ENCODE data around the gene FBXO36. TPM values are rescaled to one million over a fixed set of nuclear protein-coding genes. Genes with fewer than 3 reads are reported as not detected.

The FBXO36 gene
- total and polyA plus RNA-seq, 2 donors (not counting 1 experiment from before 2014, with no cell fraction given) = 3.5 to 5.0 TPM

GRCh38 chr2:229914171-229914570 lies 8.1 kb upstream of the FBXO36 start:
- H4K20me1 ChIP-seq (ENCODE audit: control insufficient read depth, extremely low read depth, insufficient read depth, low read length) = peaks cover 8% of the 10 kb centered on the region
- peaks cover 95% of the 10 kb centered on the region for H3K79me2 ChIP-seq (ENCODE audit: control insufficient read depth, insufficient read depth, low read length)
- TF ChIP-seq CTCF (conservative IDR thresholded peaks at IDR 0.05 in 1 of 2, IDR thresholded peaks at IDR 0.05 in 1 of 2; ENCODE audit: low read depth in 1 of 2, low read length in 2 of 2) = no peak
- TF ChIP-seq EZH2 (IDR thresholded peaks at IDR 0.05; ENCODE audit: low read length, missing control alignments) = no peak
- no peaks in the 10 kb centered on the region for H3K27me3 ChIP-seq (ENCODE audit: control insufficient read depth, insufficient read depth, low read length)
- H3K9me3 ChIP-seq (ENCODE audit: control insufficient read depth, insufficient read depth, low read depth, low read length) = no peaks in the 10 kb centered on the region
- H2AFZ ChIP-seq (ENCODE audit: low read length) = no peak overlapping the region
- peak in 1 of 2 donors; percentile 14 for DNase-seq (ENCODE audit: low read depth in 2 of 2)
- H3K4me3 ChIP-seq (replicated peaks in 1 of 4; ENCODE audit: control extremely low read depth in 1 of 4, insufficient read depth in 1 of 4, low read depth in 3 of 4, low read length in 4 of 4) = no peak overlapping the region
- peaks cover 3% of the 10 kb centered on the region for H3K36me3 ChIP-seq (ENCODE audit: control insufficient read depth, insufficient read depth, low read length)
- H3K4me1 ChIP-seq (ENCODE audit: control insufficient read depth, extremely low read depth, insufficient read depth, low read length) = no peaks in the 10 kb centered on the region
- no peak overlapping the region for H3K27ac ChIP-seq (ENCODE audit: insufficient read depth, low read length)
- H3K9ac ChIP-seq (ENCODE audit: insufficient read depth, low read length) = no peak overlapping the region
- H3K4me2 ChIP-seq (ENCODE audit: extremely low read depth, insufficient read depth, low read length) = no peak overlapping the region

- no peak overlapping the region for H3K9ac ChIP-seq (ENCODE audit: insufficient read depth, low read length)
- no peak overlapping the region for H3K4me2 ChIP-seq (ENCODE audit: extremely low read depth, insufficient read depth, low read length)
- peaks cover 3% of the 10 kb centered on the region for H3K36me3 ChIP-seq (ENCODE audit: control insufficient read depth, insufficient read depth, low read length)
- H3K4me1 ChIP-seq (ENCODE audit: control insufficient read depth, extremely low read depth, insufficient read depth, low read length) = no peaks in the 10 kb centered on the region
- DNase-seq (ENCODE audit: low read depth in 2 of 2) = no peak
- TF ChIP-seq EZH2 (IDR thresholded peaks at IDR 0.05; ENCODE audit: low read length, missing control alignments) (no peak), CTCF (conservative IDR thresholded peaks at IDR 0.05 in 1 of 2, IDR thresholded peaks at IDR 0.05 in 1 of 2; ENCODE audit: low read depth in 1 of 2, low read length in 2 of 2) (no peak)
- peaks cover 84% of the 10 kb centered on the region for H3K79me2 ChIP-seq (ENCODE audit: control insufficient read depth, insufficient read depth, low read length)
- H4K20me1 ChIP-seq (ENCODE audit: control insufficient read depth, extremely low read depth, insufficient read depth, low read length) = no peaks in the 10 kb centered on the region
- H3K27ac ChIP-seq (ENCODE audit: insufficient read depth, low read length) = no peak overlapping the region
- H2AFZ ChIP-seq (ENCODE audit: low read length) = no peak overlapping the region
- H3K9me3 ChIP-seq (ENCODE audit: control insufficient read depth, insufficient read depth, low read depth, low read length) = no peaks in the 10 kb centered on the region
- no peak overlapping the region for H3K4me3 ChIP-seq (replicated peaks in 1 of 4; ENCODE audit: control extremely low read depth in 1 of 4, insufficient read depth in 1 of 4, low read depth in 3 of 4, low read length in 4 of 4)
- no peaks in the 10 kb centered on the region for H3K27me3 ChIP-seq (ENCODE audit: control insufficient read depth, insufficient read depth, low read length)
Observed at GRCh38 chr2:229917793-229918192, 4.5 kb upstream of the FBXO36 start.

GRCh38 chr2:229920011-229920641 lies 2.2 kb upstream of the FBXO36 start:
- DNase-seq (ENCODE audit: low read depth in 2 of 2) = peak; percentile 5 to 21
- no peak overlapping the region for H2AFZ ChIP-seq (ENCODE audit: low read length)
- H4K20me1 ChIP-seq (ENCODE audit: control insufficient read depth, extremely low read depth, insufficient read depth, low read length) = no peaks in the 10 kb centered on the region

More at GRCh38 chr2:229920011-229920641, 2.2 kb upstream of the FBXO36 start:
- peak overlapping the region; percentile 85 to 94 (median 90) for H3K4me3 ChIP-seq (replicated peaks in 1 of 4; ENCODE audit: control extremely low read depth in 1 of 4, insufficient read depth in 1 of 4, low read depth in 3 of 4, low read length in 4 of 4)
- H3K9ac ChIP-seq (ENCODE audit: insufficient read depth, low read length) = peak overlapping the region; percentile 93
- peaks cover 65% of the 10 kb centered on the region for H3K79me2 ChIP-seq (ENCODE audit: control insufficient read depth, insufficient read depth, low read length)
- peak overlapping the region; percentile 78 for H3K4me2 ChIP-seq (ENCODE audit: extremely low read depth, insufficient read depth, low read length)
- peaks cover 3% of the 10 kb centered on the region for H3K36me3 ChIP-seq (ENCODE audit: control insufficient read depth, insufficient read depth, low read length)
- TF ChIP-seq CTCF (conservative IDR thresholded peaks at IDR 0.05 in 1 of 2, IDR thresholded peaks at IDR 0.05 in 1 of 2; ENCODE audit: low read depth in 1 of 2, low read length in 2 of 2) = no peak
- no peak for TF ChIP-seq EZH2 (IDR thresholded peaks at IDR 0.05; ENCODE audit: low read length, missing control alignments)
- H3K4me1 ChIP-seq (ENCODE audit: control insufficient read depth, extremely low read depth, insufficient read depth, low read length) = no peaks in the 10 kb centered on the region
- no peaks in the 10 kb centered on the region for H3K27me3 ChIP-seq (ENCODE audit: control insufficient read depth, insufficient read depth, low read length)
- peak overlapping the region; percentile 30 for H3K27ac ChIP-seq (ENCODE audit: insufficient read depth, low read length)
- H3K9me3 ChIP-seq (ENCODE audit: control insufficient read depth, insufficient read depth, low read depth, low read length) = no peaks in the 10 kb centered on the region

Data from fibroblast of lung (primary cell).